WERI-Rb-1 (cell line): ENCODE measurements around the gene CTIF.

Experiments used
- DNase-seq: peaks from one replicate; pipeline ENCODE4 v3.0.0-alpha.2; 2020
- H3K27ac ChIP-seq: fragments of 250-450 bp; sonication (Bioruptor Pico); 2 replicates; pipeline ENCODE4 v1.5.1; 2020; ENCODE audit warnings: mild to moderate bottlenecking, moderate library complexity
- H3K27me3 ChIP-seq: fragments of 250-450 bp; sonication (Bioruptor Pico); 2 replicates; pipeline ENCODE4 v1.5.1; 2021; ENCODE audit warnings: mild to moderate bottlenecking, low read depth, moderate library complexity; ENCODE audit not compliant: insufficient read depth, severe bottlenecking
- H3K36me3 ChIP-seq: fragments of 250-450 bp; sonication (Bioruptor Pico); 2 replicates; pipeline ENCODE4 v1.5.1; 2020; ENCODE audit warnings: mild to moderate bottlenecking, moderate library complexity
- H3K4me3 ChIP-seq: 2 replicates; pipeline ENCODE4 v1.5.1; 2011; ENCODE audit warnings: low read depth, mild to moderate bottlenecking, control low read depth, low read length
- H3K9me3 ChIP-seq: fragments of 250-450 bp; sonication (Bioruptor Pico); 2 replicates; pipeline ENCODE4 v1.5.1; 2021; ENCODE audit warnings: mild to moderate bottlenecking, moderate library complexity; ENCODE audit not compliant: severe bottlenecking
- TF ChIP-seq, protein P1 (sequence below): IDR thresholded peaks from 2 replicates; pipeline ENCODE4 v1.5.1; 2011; ENCODE audit warnings: low read depth, mild to moderate bottlenecking, control low read depth, inconsistent platforms, low read length

CTIF gene

DNA sequence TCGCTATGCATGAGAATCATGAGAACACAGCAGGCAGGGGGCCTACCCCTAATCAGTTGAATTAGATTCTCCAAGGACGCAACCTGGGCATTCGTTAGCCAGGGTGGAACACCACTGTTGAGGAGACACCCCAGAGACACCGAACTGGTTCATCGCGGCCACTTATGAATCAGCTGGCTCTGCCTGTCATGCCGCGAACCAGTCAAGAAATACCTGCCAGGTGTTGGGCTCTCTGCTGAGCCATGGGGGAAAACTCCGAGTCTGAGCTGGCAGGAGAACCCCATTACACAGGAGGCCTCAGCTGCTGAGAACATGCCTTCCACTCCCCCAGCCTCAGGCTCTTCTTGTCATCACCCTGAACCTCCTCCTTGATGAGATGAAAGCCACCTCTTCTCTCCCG is 227.7 kb downstream of the CTIF start:
- Histone ChIP-seq H3K36me3 (peaks cover 36% of the 10 kb centered on the region), H3K4me3 (no peak overlapping the region), H3K9me3 (no peaks in the 10 kb centered on the region), H3K27ac (no peak overlapping the region), H3K27me3 (no peaks in the 10 kb centered on the region)
- TF ChIP-seq, protein P1, sequence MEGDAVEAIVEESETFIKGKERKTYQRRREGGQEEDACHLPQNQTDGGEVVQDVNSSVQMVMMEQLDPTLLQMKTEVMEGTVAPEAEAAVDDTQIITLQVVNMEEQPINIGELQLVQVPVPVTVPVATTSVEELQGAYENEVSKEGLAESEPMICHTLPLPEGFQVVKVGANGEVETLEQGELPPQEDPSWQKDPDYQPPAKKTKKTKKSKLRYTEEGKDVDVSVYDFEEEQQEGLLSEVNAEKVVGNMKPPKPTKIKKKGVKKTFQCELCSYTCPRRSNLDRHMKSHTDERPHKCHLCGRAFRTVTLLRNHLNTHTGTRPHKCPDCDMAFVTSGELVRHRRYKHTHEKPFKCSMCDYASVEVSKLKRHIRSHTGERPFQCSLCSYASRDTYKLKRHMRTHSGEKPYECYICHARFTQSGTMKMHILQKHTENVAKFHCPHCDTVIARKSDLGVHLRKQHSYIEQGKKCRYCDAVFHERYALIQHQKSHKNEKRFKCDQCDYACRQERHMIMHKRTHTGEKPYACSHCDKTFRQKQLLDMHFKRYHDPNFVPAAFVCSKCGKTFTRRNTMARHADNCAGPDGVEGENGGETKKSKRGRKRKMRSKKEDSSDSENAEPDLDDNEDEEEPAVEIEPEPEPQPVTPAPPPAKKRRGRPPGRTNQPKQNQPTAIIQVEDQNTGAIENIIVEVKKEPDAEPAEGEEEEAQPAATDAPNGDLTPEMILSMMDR, result no peak
- DNase-seq, result no peak

DNA sequence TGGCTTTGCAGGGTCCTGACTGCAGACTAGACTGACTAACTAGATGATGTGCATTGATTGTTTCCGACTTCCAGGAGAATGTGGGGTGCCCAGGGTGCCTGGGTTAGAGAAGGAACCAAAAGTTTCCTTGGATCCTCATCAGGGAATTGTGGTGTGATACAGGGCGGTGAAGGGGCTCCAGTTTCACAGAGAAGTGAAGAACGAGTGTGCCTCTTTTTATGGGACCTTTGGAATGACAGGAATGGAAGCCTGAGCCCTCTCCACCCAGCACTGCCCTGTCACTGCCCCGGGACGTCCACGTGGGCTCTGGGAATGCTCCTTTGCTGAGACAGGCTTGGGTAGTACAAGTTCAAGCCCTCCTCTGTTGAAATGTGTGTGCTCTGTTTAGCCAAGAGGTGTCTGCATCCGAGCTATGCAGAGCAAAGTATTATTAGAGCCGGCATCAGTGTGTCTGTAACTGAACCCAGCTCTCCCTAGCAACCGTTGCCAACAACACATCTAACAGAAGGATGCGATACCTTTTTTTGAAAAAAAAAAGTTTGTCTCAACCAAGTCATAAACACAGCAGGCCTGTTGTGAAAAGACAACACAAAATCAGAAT is 228.4 kb downstream of the CTIF start:
- no peak for DNase-seq
- Histone ChIP-seq H3K9me3 (no peaks in the 10 kb centered on the region), H3K36me3 (peaks cover 29% of the 10 kb centered on the region), H3K27ac (no peak overlapping the region), H3K4me3 (no peak overlapping the region), H3K27me3 (no peaks in the 10 kb centered on the region)
- TF ChIP-seq, protein P1, result no peak

DNA sequence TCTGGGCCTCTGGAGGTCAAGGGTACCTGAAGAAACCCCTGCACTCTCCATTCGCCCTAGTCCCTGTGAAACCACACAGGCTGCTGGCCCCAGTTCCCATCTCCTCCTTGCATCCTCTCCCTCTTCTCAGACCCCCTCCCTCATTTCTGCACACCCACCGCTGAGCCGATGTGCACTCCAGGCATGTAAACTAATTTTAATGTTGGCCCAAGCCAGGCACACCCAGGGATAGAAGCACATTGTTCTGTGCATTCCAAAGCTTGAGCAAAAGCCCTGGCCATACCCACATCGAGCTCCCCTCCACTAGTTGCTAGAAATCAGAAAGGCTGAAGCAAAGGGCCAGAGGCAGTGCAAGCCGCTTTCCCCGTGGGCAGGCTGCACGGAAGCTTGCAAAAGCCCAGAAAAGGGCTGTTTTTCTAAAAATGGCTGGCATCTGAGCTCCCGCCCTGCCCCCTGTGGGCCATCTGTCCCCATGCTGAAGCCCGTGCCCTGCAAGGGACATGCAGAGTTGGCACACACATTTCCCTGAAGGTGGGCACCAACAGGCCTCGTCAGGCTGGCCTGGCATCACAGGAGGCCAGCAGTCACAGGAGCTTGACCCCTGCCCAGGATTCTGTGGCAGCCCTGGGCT is 230.3 kb downstream of the CTIF start:
- TF ChIP-seq, protein P1, result no peak
- Histone ChIP-seq H3K27ac (no peak overlapping the region), H3K9me3 (no peaks in the 10 kb centered on the region), H3K36me3 (peaks cover 18% of the 10 kb centered on the region), H3K4me3 (no peak overlapping the region), H3K27me3 (no peaks in the 10 kb centered on the region)
- no peak for DNase-seq

DNA sequence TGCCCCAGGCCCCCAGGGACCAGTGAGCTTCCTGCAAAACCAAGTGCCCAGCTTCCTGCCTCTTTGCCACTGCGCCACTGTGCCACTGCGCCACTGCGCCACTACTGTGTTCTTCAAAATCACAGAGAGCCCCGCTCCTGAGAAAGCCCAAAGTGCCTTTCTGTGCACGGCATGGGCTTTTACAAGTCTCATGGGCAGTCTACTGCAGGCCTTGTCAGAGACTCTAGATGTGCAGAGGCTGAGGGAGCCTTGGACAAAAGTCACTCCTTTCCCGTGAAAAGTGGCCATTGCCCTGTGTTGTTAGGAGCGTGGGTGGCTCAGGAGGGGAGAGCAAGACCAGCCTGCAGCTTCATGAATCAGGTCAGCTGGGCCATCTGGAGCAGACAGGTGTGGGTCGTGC is 231.4 kb downstream of the CTIF start:
- Histone ChIP-seq H3K27ac (no peak overlapping the region), H3K36me3 (peaks cover 16% of the 10 kb centered on the region), H3K27me3 (no peaks in the 10 kb centered on the region), H3K9me3 (no peaks in the 10 kb centered on the region), H3K4me3 (no peak overlapping the region)
- TF ChIP-seq, protein P1, result no peak
- DNase-seq, result no peak

DNA sequence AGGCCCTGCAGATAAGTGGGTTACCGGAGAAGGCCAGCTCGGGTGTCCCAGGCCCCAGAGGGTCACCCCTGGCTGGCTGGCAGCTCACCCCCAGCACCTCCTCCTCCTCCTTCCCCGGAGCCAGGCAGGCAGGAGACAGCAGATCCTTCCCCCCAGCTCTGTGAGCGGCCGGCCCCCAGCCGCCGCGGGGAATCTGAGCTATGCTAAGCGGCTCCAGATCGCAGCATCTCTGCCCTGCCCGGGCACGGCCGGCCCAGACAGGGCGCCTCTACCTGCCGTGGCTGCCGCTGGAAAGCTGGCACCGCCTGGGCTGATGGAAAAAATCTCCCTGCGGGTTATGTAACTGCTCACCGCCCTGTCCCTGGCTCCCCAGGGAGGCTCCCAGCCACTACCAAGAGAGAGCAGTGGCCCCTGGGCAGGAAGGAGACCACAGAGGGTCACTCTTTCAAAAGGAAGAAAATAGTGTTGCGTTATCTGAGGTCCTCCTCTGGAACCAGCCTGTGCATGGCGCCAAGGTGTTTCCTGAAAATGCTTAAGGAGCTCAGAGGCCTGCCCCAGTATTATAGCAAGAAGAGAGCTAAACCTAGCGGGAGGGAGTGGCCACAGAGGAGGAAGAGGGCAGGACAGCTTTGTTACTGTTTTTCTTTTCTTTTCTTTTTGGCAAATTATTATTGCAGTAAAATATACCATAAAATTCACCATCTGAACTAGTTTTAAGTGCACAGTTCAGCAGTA is 233.0 kb downstream of the CTIF start:
- Histone ChIP-seq H3K4me3 (no peak overlapping the region), H3K9me3 (no peaks in the 10 kb centered on the region), H3K27ac (no peak overlapping the region), H3K36me3 (peaks cover 12% of the 10 kb centered on the region), H3K27me3 (no peaks in the 10 kb centered on the region)
- TF ChIP-seq, protein P1, result no peak
- no peak for DNase-seq
